NCI-H2196 treated with DMSO at 0.1 percent for 48 hours (cell line): Measurements from ENCODE around the gene OR5H15.
"Not testable (repeated sequence)": the region's sequence is repeated elsewhere in the genome, so short reads cannot be mapped to it uniquely, and the experiment has no call there.

Experiments used
- DNase-seq: peaks from one replicate; lab custom pipeline; 2025; ENCODE audit not compliant: unreplicated experiment; lab: John Stamatoyannopoulos, UW

Gene OR5H15

DNA sequence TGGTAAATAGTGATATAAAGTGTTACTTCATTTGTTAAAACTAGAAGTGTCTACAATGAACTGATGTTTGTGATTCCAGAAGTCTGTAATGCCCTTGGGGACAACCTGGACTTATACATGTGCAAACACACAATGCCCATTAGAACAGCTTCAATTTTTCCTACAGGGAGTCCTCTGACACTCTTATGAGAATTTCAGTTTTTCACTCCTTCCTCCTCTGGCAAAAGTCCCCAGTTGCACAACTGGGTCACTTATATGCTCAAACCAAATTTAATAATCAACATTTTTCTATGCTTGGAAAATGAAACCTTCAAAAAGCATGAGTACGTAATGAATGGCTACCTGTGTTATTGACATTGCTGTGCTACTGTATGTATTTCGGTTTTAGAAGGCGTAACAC is at the start of gene OR5H15:
Gene OR5H15, plus strand, starts transcription at position 301 of the 400 bp plus-strand sequence. CDS start 2,004 bp downstream, outside the sequence.
- no peak for DNase-seq

DNA sequence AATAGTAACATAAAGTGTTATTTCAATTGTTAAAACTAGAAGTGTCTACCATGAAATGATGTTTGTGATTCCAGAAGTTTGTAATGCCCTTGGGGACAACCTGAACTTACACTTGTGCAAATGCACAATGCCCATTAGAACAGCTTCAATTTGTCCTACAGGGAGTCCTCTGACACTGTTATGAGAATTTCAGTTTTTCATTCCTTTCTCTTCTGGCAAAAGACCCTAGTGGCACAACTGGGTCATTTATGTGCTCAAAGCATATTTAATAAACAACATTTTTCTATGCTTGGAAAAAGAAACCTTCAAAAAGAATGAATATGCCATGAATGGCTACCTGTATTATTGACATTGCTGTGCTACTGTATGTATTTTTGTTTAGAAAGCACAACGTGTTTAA is 36.1 kb upstream of the OR5H15 start, which contains the start of gene OR5H1:
Gene OR5H1, plus strand, starts transcription at position 301 of the 400 bp plus-strand sequence. CDS start 1,977 bp downstream, outside the sequence.
- no peak for DNase-seq

DNA sequence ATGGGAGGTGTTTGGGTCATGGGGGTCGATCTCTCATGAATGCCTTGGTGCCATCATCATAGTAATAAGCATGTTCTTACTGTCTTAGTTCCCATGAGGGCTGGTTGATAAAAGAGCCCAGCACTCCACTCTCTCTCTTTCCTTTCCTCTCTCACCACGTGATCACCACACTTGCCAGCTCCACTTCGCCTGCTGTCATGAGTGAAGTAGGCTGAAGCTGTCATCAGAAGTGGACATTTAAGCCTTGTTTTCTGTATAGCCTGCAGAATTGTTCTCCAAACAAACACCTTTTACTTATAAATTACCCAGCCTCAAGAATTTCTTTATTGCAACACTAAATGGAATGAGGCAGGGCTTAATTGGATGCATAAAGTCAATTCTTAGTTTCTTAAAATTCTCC is 29.9 kb upstream of the OR5H15 start:
- DNase-seq: no peak

DNA sequence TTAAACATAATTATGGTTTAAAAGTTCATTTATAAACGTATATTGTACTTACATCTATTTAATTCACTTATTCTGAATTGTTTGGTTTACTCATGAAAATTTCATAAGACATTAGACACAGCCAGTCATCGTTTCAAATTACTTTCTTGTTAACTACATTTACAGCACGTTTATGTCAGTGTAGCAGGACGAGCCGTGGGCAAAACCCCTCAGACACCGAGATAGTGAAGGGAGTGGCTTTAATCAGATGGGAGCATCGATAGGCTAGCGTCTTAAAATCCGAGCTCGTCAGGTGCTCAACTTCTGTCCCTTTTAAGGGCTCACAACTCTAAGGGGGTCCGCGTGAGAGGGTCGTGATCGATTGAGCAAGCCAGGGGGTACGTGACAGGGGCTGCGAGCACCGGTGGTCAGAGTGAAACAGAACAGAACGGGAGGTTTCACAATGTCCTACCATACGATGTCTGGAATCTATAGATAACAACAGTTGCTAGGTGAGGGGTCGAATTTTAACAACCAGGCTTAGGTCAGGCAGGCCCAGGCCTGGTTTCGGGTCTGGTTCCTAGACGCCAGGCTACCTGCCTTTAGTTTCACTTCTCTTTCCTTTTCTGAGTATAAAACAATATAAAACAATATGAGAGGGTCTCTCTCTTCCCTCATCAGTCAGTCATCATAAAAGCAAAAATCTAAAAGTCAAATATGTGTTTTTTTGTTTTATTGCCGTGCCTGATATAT is 28.5 kb upstream of the OR5H15 start:
- not testable (repeated sequence) for DNase-seq

DNA sequence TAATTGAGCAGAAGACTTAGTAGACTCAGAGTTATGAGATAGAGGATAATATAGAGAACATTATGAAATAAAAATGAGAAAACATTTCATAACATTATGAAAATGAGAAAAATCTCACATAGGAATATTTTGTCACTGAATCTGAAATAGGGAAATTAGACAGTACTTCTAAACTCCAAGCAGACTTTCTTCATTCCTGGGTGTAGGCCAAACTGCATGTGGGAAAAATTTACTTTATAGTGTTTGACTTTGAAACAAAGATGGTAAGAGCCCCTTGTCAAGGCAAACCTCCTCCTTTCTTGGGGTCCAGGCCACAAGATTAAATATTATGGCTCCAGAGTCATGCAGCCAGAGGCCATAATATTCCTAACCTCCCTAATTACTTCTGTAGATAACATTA is 26.0 kb upstream of the OR5H15 start:
- no peak for DNase-seq

DNA sequence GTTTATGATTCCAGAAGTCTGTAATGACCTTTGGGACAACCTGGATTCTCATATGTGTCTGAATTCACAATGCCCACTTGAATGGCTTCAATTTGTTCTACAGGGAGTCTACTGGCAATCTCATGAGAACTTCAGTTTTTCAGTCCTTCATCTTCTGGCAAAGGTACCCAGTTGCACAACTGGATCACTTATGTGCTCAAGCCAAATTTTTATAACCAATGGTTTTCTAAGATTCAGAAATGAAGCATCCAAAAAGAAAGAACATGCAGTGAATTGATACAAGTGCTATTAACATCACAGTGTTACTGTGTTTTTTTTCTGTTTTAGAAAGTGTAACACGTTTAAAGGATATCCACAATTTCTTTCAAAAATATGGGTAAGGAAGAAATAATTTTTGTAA is 19.3 kb upstream of the OR5H15 start, which contains the start of gene OR5H14:
Gene OR5H14, plus strand, starts transcription at position 301 of the 400 bp plus-strand sequence. CDS start 1,907 bp downstream, outside the sequence.
- no peak for DNase-seq

DNA sequence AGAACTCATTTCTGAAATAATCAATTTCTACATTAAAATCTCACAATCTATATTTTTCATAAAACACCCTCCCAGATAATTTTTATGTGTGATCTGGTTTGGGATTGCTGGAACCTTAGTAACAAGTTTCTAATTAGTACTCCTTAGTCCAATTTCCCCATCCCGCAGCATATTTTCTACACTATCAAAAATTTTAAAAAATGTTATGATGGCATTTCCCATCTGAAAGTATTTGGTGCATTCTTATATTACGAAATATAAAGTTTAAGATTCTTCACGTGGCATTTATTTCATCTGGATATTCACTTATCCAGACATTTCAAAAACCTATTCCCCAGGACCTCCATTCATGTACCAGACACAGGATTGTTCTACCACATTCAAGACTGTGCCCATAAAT is 17.7 kb upstream of the OR5H15 start:
- no peak for DNase-seq

DNA sequence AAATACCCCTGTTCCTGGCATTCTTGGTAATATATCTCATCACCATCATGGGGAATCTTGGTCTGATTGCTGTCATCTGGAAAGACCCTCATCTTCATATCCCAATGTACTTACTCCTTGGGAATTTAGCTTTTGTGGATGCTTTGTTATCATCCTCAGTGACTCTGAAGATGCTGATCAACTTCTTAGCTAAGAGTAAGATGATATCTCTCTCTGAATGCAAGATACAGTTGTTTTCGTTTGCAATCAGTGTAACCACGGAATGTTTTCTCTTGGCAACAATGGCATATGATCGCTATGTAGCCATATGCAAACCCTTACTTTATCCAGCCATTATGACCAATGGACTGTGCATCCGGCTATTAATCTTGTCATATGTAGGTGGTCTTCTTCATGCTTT is 17.0 kb upstream of the OR5H15 start:
- not testable (repeated sequence) for DNase-seq

DNA sequence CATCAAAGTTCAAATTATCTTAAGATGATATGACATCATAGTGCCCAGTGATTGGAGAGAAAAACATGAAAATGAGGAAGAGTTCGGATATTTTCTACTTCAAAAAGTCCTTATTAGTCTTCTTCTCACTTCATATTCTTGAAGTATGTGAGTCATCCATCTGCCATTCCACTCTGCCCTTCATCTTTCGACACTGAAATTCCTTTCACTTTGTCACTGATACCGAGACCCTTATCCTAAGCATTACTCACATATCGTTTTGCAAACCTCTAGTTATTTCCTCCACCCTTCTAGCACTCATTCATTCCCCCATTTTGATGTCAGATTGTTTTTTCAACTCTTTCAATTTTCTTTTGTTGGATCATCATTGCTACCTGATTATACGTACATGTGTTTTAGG is 15.3 kb upstream of the OR5H15 start:
- no peak for DNase-seq

DNA sequence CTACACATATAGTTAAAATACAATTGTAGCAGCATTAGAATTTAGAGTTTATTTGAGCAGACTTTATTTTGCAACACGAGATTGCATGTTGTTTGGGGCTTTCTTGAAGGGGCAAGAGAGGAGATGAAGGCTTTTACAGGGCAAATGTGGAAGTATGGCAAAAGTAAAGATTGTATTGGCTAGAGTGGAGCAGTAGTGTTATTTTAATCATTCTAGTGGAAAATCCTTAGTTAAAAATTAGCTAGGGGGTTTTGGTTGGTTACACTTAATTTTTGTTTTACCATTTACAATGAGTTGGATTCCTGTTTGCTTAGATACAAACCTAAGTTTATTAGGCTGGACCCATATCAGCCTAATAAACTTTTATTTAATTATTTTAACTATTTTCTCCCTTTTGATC is 4.6 kb downstream of the OR5H15 start:
- no peak for DNase-seq

DNA sequence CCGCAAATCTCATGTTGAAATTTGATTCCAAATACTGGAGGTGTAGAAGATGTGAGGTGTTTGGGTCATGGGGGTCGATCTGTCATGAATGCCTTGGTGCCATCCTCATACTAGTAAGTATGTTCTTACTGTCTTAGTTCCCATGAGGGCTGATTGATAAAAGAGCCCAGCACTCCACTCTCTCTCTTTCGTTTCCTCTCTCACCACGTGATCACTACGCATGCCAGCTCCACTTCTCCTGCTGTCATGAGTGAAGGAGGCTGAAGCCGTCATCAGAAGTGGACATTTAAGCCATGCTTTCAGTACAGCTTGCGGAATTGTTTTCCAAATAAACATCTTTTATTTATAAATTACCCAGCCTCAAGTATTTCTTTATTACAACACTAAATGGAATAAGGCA is 6.1 kb downstream of the OR5H15 start:
- no peak for DNase-seq

DNA sequence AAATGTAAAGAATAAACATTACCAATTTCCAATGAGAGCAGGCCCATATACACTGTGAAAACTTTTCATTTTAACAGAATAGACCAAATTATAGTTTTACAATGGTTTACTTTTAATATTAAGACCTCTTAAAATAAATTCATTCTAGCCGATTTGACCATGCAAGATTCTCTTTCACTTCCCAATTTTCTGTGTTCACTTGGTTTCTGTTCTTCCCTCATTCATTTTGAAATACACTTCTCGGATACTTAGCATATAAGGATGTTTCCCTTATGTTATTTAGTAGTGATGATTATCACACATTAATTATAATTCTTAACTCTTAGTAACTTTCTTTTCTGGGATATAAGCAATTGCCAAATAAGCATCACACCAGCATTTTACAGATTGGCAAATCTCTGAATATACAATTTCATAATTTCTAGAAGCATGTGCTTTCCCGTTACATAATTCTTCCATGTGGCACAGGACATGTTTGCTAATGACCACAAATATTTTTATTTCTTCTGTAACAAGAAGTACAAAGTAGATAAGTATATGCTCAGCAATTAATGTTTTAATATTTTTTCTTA is 13.9 kb downstream of the OR5H15 start:
- no peak for DNase-seq

DNA sequence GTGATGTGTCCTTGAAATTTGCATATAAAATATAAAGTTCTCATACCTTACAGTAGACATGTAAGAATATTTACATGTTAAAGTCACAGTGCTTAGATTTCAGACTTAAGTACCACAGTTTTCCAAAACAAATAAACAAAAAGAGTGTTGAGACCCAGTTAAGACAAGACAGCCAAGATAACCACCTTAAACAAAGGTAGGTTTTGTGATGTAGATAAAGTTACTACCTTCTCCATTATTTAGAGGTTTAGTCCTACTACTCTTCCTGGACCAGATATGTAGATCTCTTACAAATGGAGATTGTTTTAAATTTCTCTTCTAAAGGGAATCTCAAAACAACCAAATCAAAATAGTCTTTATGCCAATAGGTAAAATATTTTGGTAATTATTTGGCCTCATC is 15.7 kb downstream of the OR5H15 start:
- no peak for DNase-seq

DNA sequence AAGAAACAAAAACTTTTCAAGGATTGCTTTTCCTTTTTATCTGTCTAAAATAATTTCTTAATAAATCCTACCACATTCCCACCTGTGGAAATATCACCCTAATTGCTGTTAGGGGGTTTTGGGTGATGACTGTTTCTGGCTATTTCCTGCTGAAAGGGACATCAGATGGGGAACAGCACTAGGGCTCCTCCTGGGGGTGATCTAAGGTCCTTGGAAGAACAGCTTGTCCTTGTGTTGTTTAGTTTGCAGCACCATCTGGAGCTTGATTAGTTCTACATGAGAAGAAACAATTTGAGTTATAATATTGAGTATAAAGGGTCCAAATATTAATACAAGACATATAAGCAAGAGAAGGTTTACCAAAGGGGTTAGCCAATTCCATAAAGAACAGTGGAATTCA is 18.7 kb downstream of the OR5H15 start:
- no peak for DNase-seq

DNA sequence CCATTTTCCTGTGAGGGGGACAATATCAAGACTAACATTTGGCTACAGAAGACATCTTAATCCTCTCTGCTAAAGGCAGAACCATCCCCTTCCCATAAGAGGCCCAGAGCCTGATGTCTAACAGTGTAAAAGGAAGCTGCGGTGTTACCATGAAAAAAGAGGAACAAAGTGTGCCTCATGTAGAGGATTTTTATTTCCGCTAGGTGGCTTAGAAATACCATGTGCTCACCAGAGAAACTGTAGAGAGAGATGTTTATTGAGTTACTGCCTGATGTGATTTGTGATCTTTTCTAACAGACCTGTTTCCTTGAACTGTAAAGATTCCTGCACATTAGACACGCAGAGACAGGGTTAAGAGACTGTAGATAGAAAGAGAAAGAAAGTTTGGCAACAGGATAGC is 22.0 kb downstream of the OR5H15 start:
- no peak for DNase-seq

DNA sequence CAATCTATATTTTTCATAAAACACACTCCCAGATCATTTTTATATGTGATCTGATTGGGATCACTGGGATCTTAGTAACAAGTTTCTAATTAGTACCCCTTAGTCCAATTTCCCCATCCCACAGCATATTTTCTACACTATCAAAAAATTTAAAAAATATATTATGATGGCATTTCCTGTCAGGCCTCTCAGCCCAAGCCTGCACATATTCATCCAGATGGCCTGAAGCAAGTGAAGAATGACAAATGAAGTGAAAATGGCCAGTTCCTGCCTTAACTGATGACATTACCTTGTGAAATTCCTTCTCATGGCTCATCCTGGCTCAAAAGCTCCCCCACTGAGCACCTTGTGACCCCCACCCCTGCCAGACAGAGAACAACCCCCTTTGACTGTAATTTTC is 24.4 kb downstream of the OR5H15 start:
- not testable (repeated sequence) for DNase-seq

DNA sequence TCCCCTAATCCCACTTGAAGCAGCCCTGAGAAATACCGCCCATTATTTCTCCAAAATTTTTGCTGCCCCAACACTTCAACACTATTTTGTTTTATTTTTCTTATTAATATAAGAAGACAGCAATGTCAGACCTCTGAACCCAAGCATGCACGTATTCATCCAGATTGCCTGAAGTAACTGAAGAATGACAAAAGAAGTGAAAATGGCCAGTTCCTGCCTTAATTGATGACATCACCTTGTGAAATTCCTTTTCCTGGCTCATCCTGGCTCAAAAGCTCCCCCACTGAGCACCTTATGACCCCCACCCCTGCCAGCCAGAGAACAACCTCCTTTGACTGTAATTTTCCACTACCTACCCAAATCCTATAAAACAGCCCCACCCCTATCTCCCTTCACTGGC is 29.8 kb downstream of the OR5H15 start:
- DNase-seq: not testable (repeated sequence)

DNA sequence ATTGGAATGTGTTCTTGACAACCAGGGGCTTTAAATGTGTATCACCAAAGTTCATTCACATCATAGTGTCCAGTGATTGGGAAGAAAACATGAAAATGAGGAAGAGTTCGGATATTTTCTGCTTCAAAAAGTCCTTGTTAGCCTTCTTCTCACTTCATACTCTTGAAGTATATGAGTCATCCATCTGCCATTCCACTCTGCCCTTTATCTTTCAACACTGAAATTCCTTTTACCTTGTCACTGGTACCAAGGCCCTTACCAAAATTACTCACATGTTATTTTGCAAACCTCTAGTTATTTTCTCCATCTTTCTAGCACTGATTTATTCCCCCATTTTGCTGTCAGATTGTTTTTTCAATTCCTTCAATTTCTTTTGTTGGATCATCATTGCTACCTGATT is 32.5 kb downstream of the OR5H15 start:
- no peak for DNase-seq

DNA sequence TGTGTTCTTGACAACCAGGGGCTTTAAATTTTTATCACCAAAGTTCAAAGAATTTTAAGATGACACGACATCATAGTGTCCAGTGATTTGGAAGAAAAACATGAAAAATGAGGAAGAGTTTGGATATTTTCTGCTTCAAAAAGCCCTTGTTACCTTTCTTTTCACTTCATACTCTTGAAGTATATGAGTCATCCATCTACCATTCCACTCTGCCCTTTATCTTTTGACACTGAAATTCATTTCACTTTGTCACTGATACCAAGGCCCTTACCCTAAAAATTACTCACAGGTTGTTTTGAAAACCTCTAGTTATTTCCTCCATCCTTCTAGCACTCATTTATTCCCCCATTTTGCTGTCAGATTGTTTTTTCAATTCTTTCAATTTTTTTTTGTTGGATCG is 42.7 kb downstream of the OR5H15 start:
- DNase-seq: no peak

DNA sequence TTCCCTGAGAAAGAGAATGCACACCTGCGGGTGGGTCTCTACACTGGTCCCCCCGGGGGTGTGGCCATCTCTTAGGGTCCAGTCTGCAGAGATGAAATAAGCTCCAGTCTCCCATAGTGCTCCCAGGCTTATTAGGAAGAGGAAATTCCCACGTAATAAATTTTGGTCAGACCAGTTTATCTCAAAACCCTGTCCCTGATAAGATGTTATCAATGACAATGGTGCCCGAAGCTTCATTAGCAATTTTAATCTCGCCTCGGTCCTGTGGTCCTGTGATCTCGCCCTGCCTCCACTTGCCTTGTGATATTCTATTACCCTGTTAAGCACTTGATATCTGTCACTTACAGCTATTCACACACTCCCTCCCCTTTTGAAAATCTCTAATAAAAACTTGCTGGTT is 46.8 kb downstream of the OR5H15 start:
- DNase-seq: no peak

DNA sequence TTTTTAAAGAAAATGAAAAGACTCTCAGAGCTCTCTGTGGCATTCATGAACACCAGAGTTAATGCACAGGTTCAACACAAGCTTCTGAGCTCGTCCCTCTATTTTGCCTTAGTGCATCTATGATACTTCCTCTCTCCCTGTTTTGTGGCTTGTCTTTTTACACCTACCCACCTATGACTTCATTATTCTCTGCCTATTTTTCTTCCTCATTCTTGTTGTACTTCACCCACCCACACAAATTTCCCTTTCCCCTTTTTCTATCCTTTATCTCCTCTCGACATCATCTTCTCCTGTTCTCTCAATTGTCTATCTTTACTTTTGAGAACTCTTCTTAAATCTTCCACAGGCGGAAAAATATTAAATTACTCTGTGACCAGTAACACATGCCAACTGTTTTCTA is 48.6 kb downstream of the OR5H15 start:
- DNase-seq: no peak
